ENCODE data around the gene BAG3. TPM values are rescaled to one million over a fixed set of nuclear protein-coding genes. Genes with fewer than 3 reads are reported as not detected.

The BAG3 gene
- total and polyA plus RNA-seq, 2 of the 4 experiments (the other 2 are of a cell fraction) = 5.4 to 42.5 TPM

DNA sequence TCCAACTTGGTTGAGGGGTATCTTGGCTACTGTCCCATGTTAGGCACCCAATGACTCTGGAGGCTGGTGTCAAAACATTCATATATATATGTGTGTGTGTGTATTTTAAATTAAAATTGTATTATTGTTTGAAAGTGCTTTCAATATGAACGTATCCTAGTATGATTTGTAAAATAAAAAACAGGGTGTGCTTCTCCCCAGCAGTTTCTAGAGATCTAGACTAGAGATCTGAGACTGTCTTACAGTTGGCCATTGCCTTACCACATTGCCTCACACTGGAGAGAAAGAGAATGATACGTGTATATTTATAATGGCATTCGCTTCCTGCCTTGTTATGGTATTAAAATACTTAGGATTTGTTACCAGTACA, 1.2 kb downstream of the BAG3 start:
- ChIA-PET CTCF (interaction anchor here (1.0 kb wide), 1 partner anchor 109 kb away, joined by 3 read pairs; no protein-coding TSS in a partner anchor), POLR2A (ENCODE audit: unreplicated experiment) (no interaction called here)
- Histone ChIP-seq H3K23ac (ENCODE audit: low read depth, low read length) (peak overlapping the region; percentile 88), H2BK20ac (ENCODE audit: low read depth, low read length) (no peak overlapping the region), H2AK5ac (ENCODE audit: low read depth, low read length) (peak overlapping the region; percentile 67), H3K27ac (ENCODE audit: insufficient read depth, low read length) (peak overlapping the region; percentile 89), H3K9me1 (ENCODE audit: insufficient read depth, low read length) (peaks cover 17% of the 10 kb centered on the region), H3K36me3 (ENCODE audit: control insufficient read depth, insufficient read depth, low read length) (peaks cover 11% of the 10 kb centered on the region), H3K4me3 (ENCODE audit: insufficient read depth, low read depth, low read length) (peak overlapping the region; percentile 71), H3K27me3 (ENCODE audit: control insufficient read depth, insufficient read depth, low read length) (no peaks in the 10 kb centered on the region), H3K9me3 (ENCODE audit: control insufficient read depth, insufficient read depth, low read length) (no peaks in the 10 kb centered on the region), H2AFZ (replicated peaks; ENCODE audit: low read length, poor library complexity) (peak overlapping the region; percentile 73), H3K4me1 (ENCODE audit: control insufficient read depth, insufficient read depth, low read length) (peaks cover 23% of the 10 kb centered on the region), H3K9ac (ENCODE audit: low read depth, low read length) (peak overlapping the region; percentile 99), H3K4me2 (ENCODE audit: low read depth, low read length) (peak overlapping the region; percentile 75), H2BK5ac (ENCODE audit: low read depth, low read length, poor library complexity, severe bottlenecking) (peak overlapping the region; percentile 93), H3K4ac (ENCODE audit: low read depth, low read length) (peak overlapping the region; percentile 79), H4K8ac (ENCODE audit: low read depth in 2 of 2, low read length in 2 of 2) (peak overlapping the region in 1 of 2 experiments; percentile 64; a peak in 1 of 4 replicates), H2BK15ac (ENCODE audit: low read depth, low read length) (no peak overlapping the region), H3K79me1 (ENCODE audit: low read depth in 1 of 2, low read length in 2 of 2) (peaks cover 0 to 38% of the 10 kb centered on the region in 2 experiments; a peak in 2 of 4 replicates), H4K5ac (ENCODE audit: low read depth, low read length) (no peak overlapping the region), H2AK9ac (replicated peaks; ENCODE audit: low read depth, low read length, poor library complexity) (peak overlapping the region; percentile 99), H3K14ac (replicated peaks; ENCODE audit: low read depth, low read length) (peak overlapping the region; percentile 92; the same call in 1 of the 2 replicates), H4K91ac (ENCODE audit: insufficient read depth, low read depth, low read length) (peak overlapping the region; percentile 75), H3K18ac (ENCODE audit: low read depth, low read length) (peak overlapping the region; percentile 92), H3K56ac (ENCODE audit: extremely low read depth, insufficient read depth, low read length) (peak overlapping the region; percentile 90), H2BK120ac (ENCODE audit: low read depth, low read length) (no peak overlapping the region; the same call in 1 of the 2 replicates), H4K20me1 (ENCODE audit: insufficient read depth, low read length) (peaks cover 46% of the 10 kb centered on the region)
- WGBS, 2 experiments (ENCODE audit: extremely low coverage in 2 of 2, insufficient read length in 1 of 2) = no CpG with 5 or more reads among the region's 3 CpGs
- dilution Hi-C loops (cut with HindIII; ENCODE audit: low sequenced_read_pairs, unreplicated experiment) = no loop called here
- BruUV-seq (replicated peaks) = no TSS peak
- TF ChIP-seq, protein P1, sequence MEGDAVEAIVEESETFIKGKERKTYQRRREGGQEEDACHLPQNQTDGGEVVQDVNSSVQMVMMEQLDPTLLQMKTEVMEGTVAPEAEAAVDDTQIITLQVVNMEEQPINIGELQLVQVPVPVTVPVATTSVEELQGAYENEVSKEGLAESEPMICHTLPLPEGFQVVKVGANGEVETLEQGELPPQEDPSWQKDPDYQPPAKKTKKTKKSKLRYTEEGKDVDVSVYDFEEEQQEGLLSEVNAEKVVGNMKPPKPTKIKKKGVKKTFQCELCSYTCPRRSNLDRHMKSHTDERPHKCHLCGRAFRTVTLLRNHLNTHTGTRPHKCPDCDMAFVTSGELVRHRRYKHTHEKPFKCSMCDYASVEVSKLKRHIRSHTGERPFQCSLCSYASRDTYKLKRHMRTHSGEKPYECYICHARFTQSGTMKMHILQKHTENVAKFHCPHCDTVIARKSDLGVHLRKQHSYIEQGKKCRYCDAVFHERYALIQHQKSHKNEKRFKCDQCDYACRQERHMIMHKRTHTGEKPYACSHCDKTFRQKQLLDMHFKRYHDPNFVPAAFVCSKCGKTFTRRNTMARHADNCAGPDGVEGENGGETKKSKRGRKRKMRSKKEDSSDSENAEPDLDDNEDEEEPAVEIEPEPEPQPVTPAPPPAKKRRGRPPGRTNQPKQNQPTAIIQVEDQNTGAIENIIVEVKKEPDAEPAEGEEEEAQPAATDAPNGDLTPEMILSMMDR (conservative IDR thresholded peaks at IDR 0.05; ENCODE audit: low read depth, low read length) = peak; percentile 44
- TF ChIP-seq RCOR1 (IDR thresholded peaks at IDR 0.05; ENCODE audit: insufficient replicate concordance, low read length) = no peak
- TF ChIP-seq RFX5 (IDR thresholded peaks at IDR 0.05; ENCODE audit: low read depth, low read length) = no peak
- TF ChIP-seq CEBPB (IDR thresholded peaks at IDR 0.05; ENCODE audit: low read depth, low read length) = peak; percentile 81
- no peak for TF ChIP-seq ELK1 (IDR thresholded peaks at IDR 0.05; ENCODE audit: borderline replicate concordance, low read depth, low read length)
- peak; percentile 51 for TF ChIP-seq RAD21 (IDR thresholded peaks at IDR 0.05; ENCODE audit: low read length)
- no peak for TF ChIP-seq BHLHE40 (IDR thresholded peaks at IDR 0.05; ENCODE audit: low read depth, low read length)
- TF ChIP-seq MXI1 (IDR thresholded peaks at IDR 0.05; ENCODE audit: borderline replicate concordance, low read depth, low read length) = peak; percentile 47; the same call in 1 of the 2 replicates
- TF ChIP-seq MAZ (IDR thresholded peaks at IDR 0.05; ENCODE audit: borderline replicate concordance, low read depth, low read length) = no peak
- no peak for TF ChIP-seq MAFK (IDR thresholded peaks at IDR 0.05; ENCODE audit: low read depth, low read length)
- TF ChIP-seq, protein P2, sequence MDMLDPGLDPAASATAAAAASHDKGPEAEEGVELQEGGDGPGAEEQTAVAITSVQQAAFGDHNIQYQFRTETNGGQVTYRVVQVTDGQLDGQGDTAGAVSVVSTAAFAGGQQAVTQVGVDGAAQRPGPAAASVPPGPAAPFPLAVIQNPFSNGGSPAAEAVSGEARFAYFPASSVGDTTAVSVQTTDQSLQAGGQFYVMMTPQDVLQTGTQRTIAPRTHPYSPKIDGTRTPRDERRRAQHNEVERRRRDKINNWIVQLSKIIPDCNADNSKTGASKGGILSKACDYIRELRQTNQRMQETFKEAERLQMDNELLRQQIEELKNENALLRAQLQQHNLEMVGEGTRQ (IDR thresholded peaks at IDR 0.05; ENCODE audit: low read depth, low read length) = no peak
- no peak for TF ChIP-seq NFE2L2 (IDR thresholded peaks at IDR 0.05; ENCODE audit: low read depth, low read length)
- peak; percentile 81; the same call in 1 of the 2 replicates for TF ChIP-seq POLR2A (IDR thresholded peaks at IDR 0.05; ENCODE audit: low read depth, low read length)
- TF ChIP-seq SMC3 (IDR thresholded peaks at IDR 0.05; ENCODE audit: low read depth, low read length) = 0 out of 2 replicates have a peak, but pooled peaks have one; percentile 4
- TF ChIP-seq CHD1 (IDR thresholded peaks at IDR 0.05; ENCODE audit: low read depth, low read length) = no peak
- intact Hi-C loops (cut with micrococcal nuclease) = loop anchor here (1.0 to 5.0 kb wide), 3 partner anchors 44 to 450 kb away; partner anchors contain the start of gene RGS10
- DNase-seq = peak; percentile 82
- ATAC-seq (ENCODE audit: low read depth) = peak; percentile 27
- in situ Hi-C loops (cut with MboI; ENCODE audit: low sequenced_read_pairs) = no loop called here
